Fibroblast of skin of left quadriceps (primary cell): ENCODE data around the gene TRPM6.

Experiments
- DNase-seq, 2 experiments: peaks; one replicate each; pipeline ENCODE4 v3.0.0-alpha.2; 2013; ENCODE audit warnings: low read depth in 2 of 2

The TRPM6 gene

GRCh38 chr9:74721696-74722660 is 165.7 kb downstream of the TRPM6 start:
- DNase-seq: no peak

GRCh38 chr9:74719306-74719705 is 168.4 kb downstream of the TRPM6 start:
- DNase-seq: no peak

GRCh38 chr9:74718709-74719108 is 169.0 kb downstream of the TRPM6 start:
- DNase-seq: no peak

GRCh38 chr9:74711341-74711740 is 176.4 kb downstream of the TRPM6 start:
- no peak for DNase-seq

- DNase-seq: no peak
Measured at GRCh38 chr9:74697535-74697934, 190.2 kb downstream of the TRPM6 start.

- DNase-seq: no peak
Measured at GRCh38 chr9:74696520-74696919, 191.2 kb downstream of the TRPM6 start.

GRCh38 chr9:74691058-74691457 is 196.7 kb downstream of the TRPM6 start:
- DNase-seq: no peak

GRCh38 chr9:74683322-74683721 is 204.4 kb downstream of the TRPM6 start:
- no peak for DNase-seq

- no peak for DNase-seq
Measured at GRCh38 chr9:74681906-74682305, 205.8 kb downstream of the TRPM6 start.

- no peak for DNase-seq
Measured at GRCh38 chr9:74674077-74674476, 213.6 kb downstream of the TRPM6 start.
